HepG2 (cell line): ENCODE measurements around the gene LRRC4C.

Experiments
- GABPA ChIP-seq, 2 experiments: IDR thresholded peaks; 2 replicates each; pipeline ENCODE4 v1.6.1; 2011 to 2016; ENCODE audit warnings: low read depth in 2 of 2, low read length in 1 of 2, missing biosample characterization in 1 of 2, missing genetic modification characterization in 1 of 2
- KDM5A ChIP-seq: fragments of 200-600 bp; sonication (generic); IDR thresholded peaks from 2 replicates; pipeline ENCODE4 v1.7.0; 2018; ENCODE audit warnings: antibody characterized with exemption, mild to moderate bottlenecking, low read length, borderline replicate concordance
- TF ChIP-seq, protein P1 (sequence below): sonication (generic); formaldehyde crosslinking; IDR thresholded peaks from 2 replicates; pipeline ENCODE4 v1.5.0; 2020; ENCODE audit warnings: mild to moderate bottlenecking, missing genetic modification reagents, moderate library complexity

DNA sequence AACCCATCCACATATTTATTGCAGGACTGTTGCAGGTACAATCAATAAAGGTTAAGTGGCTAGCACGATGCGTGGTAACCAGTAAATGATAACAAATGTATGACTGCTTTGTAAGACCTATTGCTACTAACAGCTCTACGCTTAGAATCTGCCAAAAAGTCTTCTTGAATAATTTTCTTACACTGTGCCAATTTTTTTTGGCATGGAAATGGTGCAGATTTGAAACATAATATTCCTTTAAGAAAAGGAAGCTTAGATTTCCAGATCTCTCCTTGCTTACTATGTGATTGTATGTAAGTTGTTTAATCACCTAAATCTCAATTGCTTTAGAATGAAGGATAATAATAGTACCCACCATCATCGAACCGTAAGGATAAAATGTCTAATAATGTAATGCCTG, 192.0 kb downstream of the LRRC4C start:
- TF ChIP-seq KDM5A (no peak), GABPA (IDR thresholded peaks at IDR 0.05; ENCODE audit: low read depth, low read length) (no peak), GABPA (CRISPR knock-in tag; IDR thresholded peaks at IDR 0.05; ENCODE audit: low read depth) (no peak)
- TF ChIP-seq, protein P1, sequence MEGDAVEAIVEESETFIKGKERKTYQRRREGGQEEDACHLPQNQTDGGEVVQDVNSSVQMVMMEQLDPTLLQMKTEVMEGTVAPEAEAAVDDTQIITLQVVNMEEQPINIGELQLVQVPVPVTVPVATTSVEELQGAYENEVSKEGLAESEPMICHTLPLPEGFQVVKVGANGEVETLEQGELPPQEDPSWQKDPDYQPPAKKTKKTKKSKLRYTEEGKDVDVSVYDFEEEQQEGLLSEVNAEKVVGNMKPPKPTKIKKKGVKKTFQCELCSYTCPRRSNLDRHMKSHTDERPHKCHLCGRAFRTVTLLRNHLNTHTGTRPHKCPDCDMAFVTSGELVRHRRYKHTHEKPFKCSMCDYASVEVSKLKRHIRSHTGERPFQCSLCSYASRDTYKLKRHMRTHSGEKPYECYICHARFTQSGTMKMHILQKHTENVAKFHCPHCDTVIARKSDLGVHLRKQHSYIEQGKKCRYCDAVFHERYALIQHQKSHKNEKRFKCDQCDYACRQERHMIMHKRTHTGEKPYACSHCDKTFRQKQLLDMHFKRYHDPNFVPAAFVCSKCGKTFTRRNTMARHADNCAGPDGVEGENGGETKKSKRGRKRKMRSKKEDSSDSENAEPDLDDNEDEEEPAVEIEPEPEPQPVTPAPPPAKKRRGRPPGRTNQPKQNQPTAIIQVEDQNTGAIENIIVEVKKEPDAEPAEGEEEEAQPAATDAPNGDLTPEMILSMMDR = no peak
